ENCODE results near the gene RPL37A. TPM values are rescaled to one million over a fixed set of nuclear protein-coding genes. Genes with fewer than 3 reads are reported as not detected.

RPL37A gene
- total and polyA plus RNA-seq, 9 of the 15 experiments (the other 6 are each of a cell fraction or from before 2014, with no cell fraction given), result 1,938 to 3,349 (median 2,436) TPM

DNA sequence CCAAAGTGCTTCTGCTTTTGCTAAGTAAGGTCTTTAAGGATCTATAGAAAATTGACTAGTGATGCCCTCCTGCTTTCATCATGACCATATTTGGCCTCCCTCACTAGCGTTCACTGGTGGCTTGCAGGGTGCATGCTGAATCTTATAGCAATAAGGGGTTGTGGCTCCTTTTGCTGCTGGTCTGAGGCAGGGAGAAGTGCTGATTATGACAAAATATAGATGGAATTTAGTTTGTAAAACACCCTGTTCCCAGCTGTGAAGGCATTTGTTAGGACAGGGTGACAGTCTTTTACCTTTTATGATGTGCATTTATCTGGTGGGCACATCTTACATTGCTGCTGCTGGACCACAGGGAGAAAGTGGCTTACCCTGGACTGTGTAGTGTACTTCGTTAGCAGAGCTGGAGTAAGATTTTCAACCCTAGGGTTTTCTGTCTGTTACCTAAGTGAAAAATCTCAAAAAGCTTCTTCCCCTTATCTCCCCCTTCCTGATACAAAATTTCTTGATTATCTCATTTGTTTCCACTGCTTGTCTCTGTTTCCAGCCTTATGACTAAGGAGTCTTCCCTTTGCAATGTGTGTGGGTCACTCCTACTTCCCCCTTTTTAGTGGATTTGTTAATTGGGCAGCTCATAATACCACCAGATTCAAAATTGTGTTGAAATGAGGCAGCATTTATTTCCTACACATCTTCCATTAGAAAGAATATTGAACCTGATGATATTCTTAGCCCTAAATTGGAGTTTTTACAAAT is 21.2 kb upstream of the RPL37A start:
- peaks cover 26% of the 10 kb centered on the region; the same call in 2 of the 3 replicates for H3K36me3 ChIP-seq (ENCODE audit: control insufficient read depth, insufficient read depth, low read length)
- no peak for ATAC-seq
- DNase-seq (ENCODE audit: extremely low read depth in 1 of 4, low spot score in 3 of 4), result no peak
- no peaks in the 10 kb centered on the region for H3K9me3 ChIP-seq (replicated peaks; ENCODE audit: control insufficient read depth, insufficient read depth, low read depth, low read length)
- no peaks in the 10 kb centered on the region for H4K20me1 ChIP-seq (replicated peaks; ENCODE audit: control insufficient read depth, insufficient read depth, low read length)
- no peaks in the 10 kb centered on the region for H3K27me3 ChIP-seq (ENCODE audit: control insufficient read depth in 2 of 2, insufficient read depth in 2 of 2, low read length in 2 of 2)
- CTCF ChIA-PET (ENCODE audit: low intra/inter-chr PET ratio), result no interaction called here
- no peak overlapping the region for H3K9ac ChIP-seq (ENCODE audit: insufficient read depth in 1 of 2, low read depth in 2 of 2, low read length in 2 of 2)
- H3K4me2 ChIP-seq (ENCODE audit: insufficient read depth, low read length), result no peak overlapping the region
- FAIRE-seq, result no peak
- no peaks in the 10 kb centered on the region; a peak in 4 of 5 replicates for H3K4me1 ChIP-seq (replicated peaks in 1 of 2; ENCODE audit: control insufficient read depth in 2 of 2, insufficient read depth in 2 of 2, low read length in 2 of 2)
- H3K79me2 ChIP-seq (ENCODE audit: control insufficient read depth, insufficient read depth, low read length), result no peaks in the 10 kb centered on the region
- no peaks in the 10 kb centered on the region for H3K9me1 ChIP-seq (ENCODE audit: control insufficient read depth, insufficient read depth, low read length)
- WGBS (ENCODE audit: insufficient coverage, low coverage, missing lambda C conversion rate), result 68% methylated on average over 2 of the region's 2 CpGs
- H3K27ac ChIP-seq (ENCODE audit: extremely low read depth, low read depth, low read length), result no peak overlapping the region
- no TSS peak for BruUV-seq (replicated peaks)
- in situ Hi-C loops (cut with MboI), result no loop called here
- TF ChIP-seq SUPT5H (IDR thresholded peaks at IDR 0.05) (no peak), MAFK (IDR thresholded peaks at IDR 0.05; ENCODE audit: low read length) (0 out of 2 replicates have a peak, but pooled peaks have one; percentile 4), ZNF76 (CRISPR knock-in tag; IDR thresholded peaks at IDR 0.05; ENCODE audit: borderline replicate concordance) (no peak), ZNF316 (IDR thresholded peaks at IDR 0.05) (0 out of 2 replicates have a peak, but pooled peaks have one; percentile 8), FOSL1 (tag; conservative IDR thresholded peaks at IDR 0.05) (peak; percentile 56), CBFA2T3 (IDR thresholded peaks at IDR 0.05) (peak; percentile 59), SMARCE1 (IDR thresholded peaks at IDR 0.05) (peak; percentile 50; the same call in 1 of the 2 replicates), ZNF79 (CRISPR knock-in tag; IDR thresholded peaks at IDR 0.05; ENCODE audit: low read depth) (no peak), MTA1 (IDR thresholded peaks at IDR 0.05; ENCODE audit: borderline replicate concordance) (no peak), POLR2G (IDR thresholded peaks at IDR 0.05; ENCODE audit: low read depth, low read length) (no peak), ARID1B (IDR thresholded peaks at IDR 0.05) (peak; percentile 61; the same call in 1 of the 2 replicates)
- TF ChIP-seq, protein P1, sequence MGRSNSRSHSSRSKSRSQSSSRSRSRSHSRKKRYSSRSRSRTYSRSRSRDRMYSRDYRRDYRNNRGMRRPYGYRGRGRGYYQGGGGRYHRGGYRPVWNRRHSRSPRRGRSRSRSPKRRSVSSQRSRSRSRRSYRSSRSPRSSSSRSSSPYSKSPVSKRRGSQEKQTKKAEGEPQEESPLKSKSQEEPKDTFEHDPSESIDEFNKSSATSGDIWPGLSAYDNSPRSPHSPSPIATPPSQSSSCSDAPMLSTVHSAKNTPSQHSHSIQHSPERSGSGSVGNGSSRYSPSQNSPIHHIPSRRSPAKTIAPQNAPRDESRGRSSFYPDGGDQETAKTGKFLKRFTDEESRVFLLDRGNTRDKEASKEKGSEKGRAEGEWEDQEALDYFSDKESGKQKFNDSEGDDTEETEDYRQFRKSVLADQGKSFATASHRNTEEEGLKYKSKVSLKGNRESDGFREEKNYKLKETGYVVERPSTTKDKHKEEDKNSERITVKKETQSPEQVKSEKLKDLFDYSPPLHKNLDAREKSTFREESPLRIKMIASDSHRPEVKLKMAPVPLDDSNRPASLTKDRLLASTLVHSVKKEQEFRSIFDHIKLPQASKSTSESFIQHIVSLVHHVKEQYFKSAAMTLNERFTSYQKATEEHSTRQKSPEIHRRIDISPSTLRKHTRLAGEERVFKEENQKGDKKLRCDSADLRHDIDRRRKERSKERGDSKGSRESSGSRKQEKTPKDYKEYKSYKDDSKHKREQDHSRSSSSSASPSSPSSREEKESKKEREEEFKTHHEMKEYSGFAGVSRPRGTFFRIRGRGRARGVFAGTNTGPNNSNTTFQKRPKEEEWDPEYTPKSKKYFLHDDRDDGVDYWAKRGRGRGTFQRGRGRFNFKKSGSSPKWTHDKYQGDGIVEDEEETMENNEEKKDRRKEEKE (IDR thresholded peaks at IDR 0.05; ENCODE audit: borderline replicate concordance in 1 of 2, control insufficient read depth in 1 of 2, low read depth in 2 of 2, low read length in 1 of 2), result no peak
- TF ChIP-seq, protein P2, sequence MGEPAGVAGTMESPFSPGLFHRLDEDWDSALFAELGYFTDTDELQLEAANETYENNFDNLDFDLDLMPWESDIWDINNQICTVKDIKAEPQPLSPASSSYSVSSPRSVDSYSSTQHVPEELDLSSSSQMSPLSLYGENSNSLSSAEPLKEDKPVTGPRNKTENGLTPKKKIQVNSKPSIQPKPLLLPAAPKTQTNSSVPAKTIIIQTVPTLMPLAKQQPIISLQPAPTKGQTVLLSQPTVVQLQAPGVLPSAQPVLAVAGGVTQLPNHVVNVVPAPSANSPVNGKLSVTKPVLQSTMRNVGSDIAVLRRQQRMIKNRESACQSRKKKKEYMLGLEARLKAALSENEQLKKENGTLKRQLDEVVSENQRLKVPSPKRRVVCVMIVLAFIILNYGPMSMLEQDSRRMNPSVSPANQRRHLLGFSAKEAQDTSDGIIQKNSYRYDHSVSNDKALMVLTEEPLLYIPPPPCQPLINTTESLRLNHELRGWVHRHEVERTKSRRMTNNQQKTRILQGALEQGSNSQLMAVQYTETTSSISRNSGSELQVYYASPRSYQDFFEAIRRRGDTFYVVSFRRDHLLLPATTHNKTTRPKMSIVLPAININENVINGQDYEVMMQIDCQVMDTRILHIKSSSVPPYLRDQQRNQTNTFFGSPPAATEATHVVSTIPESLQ (CRISPR knock-in tag; IDR thresholded peaks at IDR 0.05), result no peak
- no peak overlapping the region for H2AFZ ChIP-seq (ENCODE audit: low read depth, low read length)
- POLR2A ChIA-PET, result interaction anchor here (0.7 to 1.3 kb wide), 2 partner anchors 21 to 256 kb away, joined by 4 read pairs; partner anchors contain the start of gene RPL37A
- H3K4me3 ChIP-seq, result no peak overlapping the region
- intact Hi-C loops (cut with micrococcal nuclease), result no loop called here
